SK-N-MC (cell line): ENCODE measurements around the gene SLC9C1.

Experiments used
- EZH2 ChIP-seq: fragments of 200-600 bp; sonication (generic); IDR thresholded peaks from one replicate; pipeline ENCODE4 v1.6.1; 2017; ENCODE audit warnings: antibody characterized with exemption
- POLR2AphosphoS5 ChIP-seq: IDR thresholded peaks from 2 replicates; pipeline ENCODE4 v1.6.1; 2012; ENCODE audit warnings: mild to moderate bottlenecking, low read depth, low read length, borderline replicate concordance

- no peak for TF ChIP-seq POLR2AphosphoS5
- TF ChIP-seq EZH2, result no peak
These were observed 21.8 kb upstream of the SLC9C1 start for GRCh38 chr3:112315791-112316190.
